CD4-positive, CD25-positive, alpha-beta regulatory T cell (primary cell): ENCODE data around the gene STK32A. TPM values are rescaled to one million over a fixed set of nuclear protein-coding genes. Genes with fewer than 3 reads are reported as not detected.

Experiments
- ATAC-seq, 2 donors: fragments of 150-1000 bp; cut with Tn5 transposase; one replicate each; pipeline ENCODE4 v1.10.0; 2021; ENCODE audit warnings: low read depth in 2 of 2, moderate number of reproducible peaks in 2 of 2, moderate library complexity in 1 of 2
- DNase-seq, 3 donors: peaks; one replicate each; pipeline versions ENCODE4 v3.0.0 to v3.0.0-alpha.2; 2012 to 2022; ENCODE audit warnings: mixed read lengths in 1 of 3
- H3K27ac ChIP-seq: one replicate; pipeline ENCODE4 v1.7.0; 2013; ENCODE audit warnings: mild to moderate bottlenecking, low read length; ENCODE audit not compliant: insufficient read depth, poor library complexity, severe bottlenecking
- H3K27me3 ChIP-seq: one replicate; pipeline ENCODE4 v1.7.0; 2013; ENCODE audit warnings: low read length; ENCODE audit not compliant: control insufficient read depth, insufficient read depth
- H3K36me3 ChIP-seq: one replicate; pipeline ENCODE4 v1.7.0; 2013; ENCODE audit warnings: mild to moderate bottlenecking, low read length, moderate library complexity; ENCODE audit not compliant: control insufficient read depth, insufficient read depth
- H3K4me1 ChIP-seq: 2 replicates; pipeline ENCODE4 v1.7.0; 2013; ENCODE audit warnings: mild to moderate bottlenecking, low read length; ENCODE audit not compliant: insufficient read depth, control insufficient read depth, poor library complexity, severe bottlenecking
- H3K4me3 ChIP-seq: one replicate; pipeline ENCODE4 v1.7.0; 2013; ENCODE audit warnings: low read depth, mild to moderate bottlenecking, low read length, moderate library complexity
- H3K9me3 ChIP-seq, 2 experiments: 1 replicate in 1 of 2; 2 replicates in 1 of 2; pipeline ENCODE4 v1.7.0; 2013; ENCODE audit warnings: low read length in 2 of 2, mild to moderate bottlenecking in 1 of 2, moderate library complexity in 1 of 2; ENCODE audit not compliant: control insufficient read depth in 2 of 2
- H3K27ac Mint-ChIP-seq, 3 donors: one replicate each; pipeline ENCODE4 v1.8.0; 2020 to 2022; ENCODE audit warnings: mild to moderate bottlenecking in 3 of 3, mixed read lengths in 3 of 3, moderate library complexity in 2 of 3
- H3K27me3 Mint-ChIP-seq: one replicate; pipeline ENCODE4 v1.8.0; 2022; ENCODE audit warnings: mild to moderate bottlenecking, mixed read lengths
- H3K36me3 Mint-ChIP-seq: one replicate; pipeline ENCODE4 v1.8.0; 2020; ENCODE audit warnings: mixed read lengths
- H3K4me1 Mint-ChIP-seq, 4 donors: one replicate each; pipeline ENCODE4 v1.8.0; 2020 to 2022; ENCODE audit warnings: mixed read lengths in 4 of 4, mild to moderate bottlenecking in 1 of 4
- H3K4me3 Mint-ChIP-seq, 4 donors: one replicate each; pipeline ENCODE4 v1.8.0; 2020 to 2022; ENCODE audit warnings: mild to moderate bottlenecking in 4 of 4, mixed read lengths in 4 of 4, moderate library complexity in 3 of 4
- H3K9me3 Mint-ChIP-seq, 7 donors: one replicate each; pipeline ENCODE4 v1.8.0; 2020 to 2022; ENCODE audit warnings: mixed read lengths in 7 of 7, mild to moderate bottlenecking in 3 of 7, moderate library complexity in 2 of 7
- polyA plus RNA-seq, 4 donors: library from polyadenylated mRNA; unstranded; fragments of 300-500 nt; fragmentation: Illumina TruSeq; gene quantifications; one replicate each; pipeline ENCODE4 v1.2.3, GENCODE V29; 2021
- total RNA-seq: library from RNA; stranded (reverse); gene quantifications from one replicate; pipeline ENCODE4 v1.2.3, GENCODE V29; 2022

The STK32A gene
- total and polyA plus RNA-seq, 5 donors from 2014 or later: not detected

- Histone ChIP-seq H3K9me3 (no peaks in the 10 kb centered on the region), H3K27me3 (no peaks in the 10 kb centered on the region)
These were observed 183.8 kb downstream of the STK32A start for GRCh38 chr5:147418613-147419012.

DNA sequence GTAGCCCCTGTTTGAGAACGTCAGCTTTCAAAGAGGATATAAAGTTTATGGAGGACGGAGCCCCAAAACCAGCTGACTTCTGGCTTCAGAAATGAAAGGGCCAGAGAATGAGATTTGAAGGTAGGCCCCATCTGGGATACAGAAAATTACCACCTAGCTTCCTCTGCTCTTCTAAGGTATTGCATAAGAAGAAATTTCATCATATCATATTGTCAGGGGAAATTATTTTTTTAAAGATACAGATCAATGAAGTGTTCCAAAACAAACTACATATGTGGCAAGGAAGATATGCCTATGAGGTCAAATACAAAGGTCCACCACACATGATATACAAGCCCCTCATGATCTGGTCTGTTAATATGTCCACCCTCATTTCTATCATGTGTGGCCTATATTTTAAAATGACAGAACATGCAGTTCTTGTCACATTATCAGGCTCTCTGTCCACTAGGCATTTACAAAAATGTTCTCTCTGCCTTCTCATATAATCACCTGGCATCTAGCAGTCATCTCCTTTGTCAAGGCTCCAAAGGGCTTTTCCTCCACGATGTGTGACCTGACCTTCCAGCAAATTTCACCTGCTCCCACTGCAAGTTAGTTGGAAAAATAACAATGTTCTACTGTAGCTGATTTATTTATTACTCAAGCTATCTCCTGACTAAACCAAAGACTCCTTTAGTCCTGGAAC, 192.0 kb downstream of the STK32A start:
- Mint-ChIP-seq H3K4me3 (no peak overlapping the region), H3K9me3 (peaks cover 0 to 6% (median 2%) of the 10 kb centered on the region in 7 donors), H3K4me1 (no peaks in the 10 kb centered on the region), H3K36me3 (peaks cover 3% of the 10 kb centered on the region), H3K27me3 (peaks cover 5% of the 10 kb centered on the region), H3K27ac (no peak overlapping the region)
- Histone ChIP-seq H3K27ac (no peak overlapping the region), H3K4me3 (no peak overlapping the region), H3K36me3 (no peaks in the 10 kb centered on the region), H3K4me1 (no peaks in the 10 kb centered on the region), H3K27me3 (no peaks in the 10 kb centered on the region), H3K9me3 (no peaks in the 10 kb centered on the region)
- DNase-seq: no peak
- no peak for ATAC-seq

More at GRCh38 chr5:147418613-147419012, 183.8 kb downstream of the STK32A start:
- H3K36me3 Mint-ChIP-seq: no peaks in the 10 kb centered on the region
- no peak for DNase-seq
- H3K27me3 Mint-ChIP-seq: no peaks in the 10 kb centered on the region
- no peak overlapping the region for H3K4me3 Mint-ChIP-seq
- no peak overlapping the region for H3K27ac Mint-ChIP-seq
- Histone ChIP-seq H3K36me3 (no peaks in the 10 kb centered on the region), H3K4me1 (no peaks in the 10 kb centered on the region), H3K27ac (no peak overlapping the region), H3K4me3 (no peak overlapping the region)
- no peaks in the 10 kb centered on the region for H3K4me1 Mint-ChIP-seq
- ATAC-seq: no peak
- peaks cover 0 to 6% (median 1%) of the 10 kb centered on the region in 7 donors for H3K9me3 Mint-ChIP-seq

- Mint-ChIP-seq H3K36me3 (peaks cover 3% of the 10 kb centered on the region), H3K9me3 (peaks cover 0 to 4% (median 0%) of the 10 kb centered on the region in 7 donors), H3K4me3 (no peak overlapping the region), H3K27me3 (peaks cover 5% of the 10 kb centered on the region), H3K27ac (no peak overlapping the region), H3K4me1 (no peaks in the 10 kb centered on the region)
- no peaks in the 10 kb centered on the region for H3K4me1 ChIP-seq
- no peaks in the 10 kb centered on the region for H3K9me3 ChIP-seq
- DNase-seq (no peak), ATAC-seq (no peak)
- no peaks in the 10 kb centered on the region for H3K27me3 ChIP-seq
- H3K27ac ChIP-seq: no peak overlapping the region
- no peaks in the 10 kb centered on the region for H3K36me3 ChIP-seq
- H3K4me3 ChIP-seq: no peak overlapping the region
These were observed 192.9 kb downstream of the STK32A start for GRCh38 chr5:147427521-147428401.

DNA sequence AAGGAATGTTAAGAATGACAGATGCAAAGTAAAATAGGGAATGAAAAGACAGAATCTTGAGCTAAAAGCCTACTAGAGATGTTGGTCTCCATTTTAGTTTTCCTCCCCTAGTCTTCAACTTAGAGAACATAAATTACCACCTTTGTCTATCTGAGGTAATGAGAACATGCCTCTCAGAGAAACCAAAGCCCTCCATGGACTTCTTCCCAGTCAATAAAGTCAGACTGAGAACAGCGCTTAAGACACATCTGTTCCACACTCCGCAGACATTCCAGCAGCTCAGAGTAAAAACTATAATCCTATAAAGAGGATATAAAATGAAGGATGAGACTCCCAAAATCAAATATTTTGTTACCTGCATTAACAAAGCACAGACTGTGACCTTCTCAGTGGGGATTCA, 195.8 kb downstream of the STK32A start:
- DNase-seq (no peak), ATAC-seq (no peak)
- H3K27me3 Mint-ChIP-seq: peaks cover 9% of the 10 kb centered on the region
- no peaks in the 10 kb centered on the region for H3K27me3 ChIP-seq
- H3K27ac ChIP-seq: no peak overlapping the region
- H3K4me3 ChIP-seq: no peak overlapping the region
- H3K9me3 ChIP-seq: no peaks in the 10 kb centered on the region
- peaks cover 0 to 3% (median 0%) of the 10 kb centered on the region in 7 donors for H3K9me3 Mint-ChIP-seq
- H3K36me3 Mint-ChIP-seq: peaks cover 3% of the 10 kb centered on the region
- no peaks in the 10 kb centered on the region for H3K4me1 ChIP-seq
- no peaks in the 10 kb centered on the region for H3K4me1 Mint-ChIP-seq
- no peak overlapping the region for H3K27ac Mint-ChIP-seq
- H3K36me3 ChIP-seq: no peaks in the 10 kb centered on the region
- H3K4me3 Mint-ChIP-seq: no peak overlapping the region

DNA sequence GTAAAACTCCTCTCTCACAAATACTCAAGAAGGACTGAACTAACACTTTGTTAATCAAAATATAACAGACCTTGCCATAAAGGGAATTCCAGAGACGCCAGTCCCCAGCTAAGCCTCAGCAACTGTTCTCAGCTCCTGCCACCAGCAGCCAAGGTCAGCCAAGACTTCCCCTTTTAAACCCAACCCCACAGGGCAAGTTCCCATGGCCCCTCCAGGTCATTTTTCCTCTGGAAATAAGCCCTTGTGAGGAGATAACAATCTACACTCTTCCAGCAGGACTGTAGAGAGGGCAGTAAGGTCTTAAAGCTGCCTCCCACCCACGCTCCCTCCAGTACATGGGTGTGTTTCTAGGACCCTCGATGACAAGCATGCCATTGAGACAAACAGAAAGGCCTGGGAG, 196.8 kb downstream of the STK32A start:
- Histone ChIP-seq H3K4me3 (no peak overlapping the region), H3K36me3 (no peaks in the 10 kb centered on the region), H3K27me3 (no peaks in the 10 kb centered on the region), H3K4me1 (no peaks in the 10 kb centered on the region), H3K27ac (no peak overlapping the region), H3K9me3 (no peaks in the 10 kb centered on the region)
- Mint-ChIP-seq H3K4me1 (no peaks in the 10 kb centered on the region), H3K27ac (no peak overlapping the region), H3K36me3 (peaks cover 3% of the 10 kb centered on the region), H3K9me3 (peaks cover 0 to 2% (median 0%) of the 10 kb centered on the region in 7 donors), H3K4me3 (no peak overlapping the region), H3K27me3 (peaks cover 9% of the 10 kb centered on the region)
- DNase-seq (no peak), ATAC-seq (no peak)

DNA sequence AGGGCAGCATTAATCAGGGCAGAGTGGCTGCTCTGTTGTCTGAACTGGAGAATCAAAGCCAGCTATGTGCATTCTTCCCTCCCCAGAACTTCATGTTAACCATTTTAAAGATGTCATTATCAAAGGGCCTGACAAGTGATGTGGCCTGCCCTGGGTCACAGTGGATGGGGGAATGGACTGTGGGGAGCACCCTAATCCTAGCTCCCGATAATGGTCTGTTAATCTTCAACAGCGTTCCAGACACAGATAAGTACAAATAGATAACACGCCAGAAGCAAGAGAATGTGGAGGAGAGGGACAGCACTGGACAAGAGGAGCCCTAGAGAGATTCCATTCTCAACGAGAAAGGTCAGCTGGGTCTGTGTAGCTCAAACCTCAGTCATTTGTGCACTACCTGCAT, 197.5 kb downstream of the STK32A start:
- Histone ChIP-seq H3K4me1 (no peaks in the 10 kb centered on the region), H3K27me3 (no peaks in the 10 kb centered on the region), H3K9me3 (no peaks in the 10 kb centered on the region), H3K36me3 (no peaks in the 10 kb centered on the region), H3K4me3 (no peak overlapping the region), H3K27ac (no peak overlapping the region)
- Mint-ChIP-seq H3K36me3 (peaks cover 3% of the 10 kb centered on the region), H3K4me3 (no peak overlapping the region), H3K9me3 (peaks cover 0 to 2% (median 0%) of the 10 kb centered on the region in 7 donors), H3K27me3 (peaks cover 9% of the 10 kb centered on the region), H3K4me1 (no peaks in the 10 kb centered on the region), H3K27ac (no peak overlapping the region)
- no peak for ATAC-seq
- DNase-seq: no peak

GRCh38 chr5:147434049-147434448, 199.2 kb downstream of the STK32A start:
- Mint-ChIP-seq H3K27ac (no peak overlapping the region), H3K4me1 (no peaks in the 10 kb centered on the region), H3K27me3 (peaks cover 9% of the 10 kb centered on the region), H3K36me3 (no peaks in the 10 kb centered on the region), H3K9me3 (peaks cover 0 to 3% (median 0%) of the 10 kb centered on the region in 7 donors), H3K4me3 (no peak overlapping the region)
- Histone ChIP-seq H3K4me1 (no peaks in the 10 kb centered on the region), H3K36me3 (no peaks in the 10 kb centered on the region), H3K9me3 (no peaks in the 10 kb centered on the region), H3K27ac (no peak overlapping the region), H3K4me3 (no peak overlapping the region), H3K27me3 (no peaks in the 10 kb centered on the region)
- ATAC-seq (no peak), DNase-seq (no peak)
